Keratinocyte (primary cell): Measurements from ENCODE around the gene CANT1. TPM values are rescaled to one million over a fixed set of nuclear protein-coding genes. Genes with fewer than 3 reads are reported as not detected.

Experiments used
- DNase-seq: peaks from one replicate; pipeline ENCODE4 v3.0.0-alpha.2; 2011; ENCODE audit warnings: low read depth, missing footprints, low spot score
- FAIRE-seq: peaks from 2 replicates; lab custom pipeline; 2011; peaks lifted over from hg19 to GRCh38; lab: Jason Lieb, UNC
- H2AFZ ChIP-seq: 2 replicates; pipeline ENCODE4 v1.6.0; 2012; ENCODE audit warnings: low read length, control low read depth, inconsistent platforms; ENCODE audit not compliant: control insufficient read depth
- H3K27ac ChIP-seq: 2 replicates; pipeline ENCODE4 v1.5.1; 2011; ENCODE audit warnings: low read length; ENCODE audit not compliant: control insufficient read depth, insufficient read depth
- H3K27me3 ChIP-seq: 3 replicates; pipeline ENCODE4 v1.6.0; 2011; ENCODE audit warnings: low read length; ENCODE audit not compliant: control insufficient read depth, insufficient read depth; ENCODE audit errors: extremely low read depth
- H3K36me3 ChIP-seq, 2 experiments: 2 replicates in 1 of 2; 3 replicates in 1 of 2; pipeline ENCODE4 v1.5.1; 2011; ENCODE audit warnings: low read length in 2 of 2, mild to moderate bottlenecking in 1 of 2; ENCODE audit not compliant: control insufficient read depth in 2 of 2, insufficient read depth in 2 of 2; ENCODE audit errors: extremely low read depth in 1 of 2
- H3K4me1 ChIP-seq: 3 replicates; pipeline ENCODE4 v1.5.1; 2011; ENCODE audit warnings: low read length; ENCODE audit not compliant: control insufficient read depth, insufficient read depth; ENCODE audit errors: extremely low read depth
- H3K4me2 ChIP-seq: 3 replicates; pipeline ENCODE4 v1.6.0; 2011; ENCODE audit warnings: low read depth, low read length; ENCODE audit not compliant: control insufficient read depth, insufficient read depth; ENCODE audit errors: extremely low read depth
- H3K4me3 ChIP-seq, 3 experiments: fragments of 200-600 bp in 1 of 3; sonication (generic) in 1 of 3; 2 replicates in 2 of 3; 3 replicates in 1 of 3; pipeline ENCODE4 v1.5.1; 2011 to 2016; ENCODE audit warnings: low read length in 3 of 3, mild to moderate bottlenecking in 3 of 3, control low read depth in 2 of 3, inconsistent platforms in 1 of 3, low read depth in 1 of 3, mixed read lengths in 1 of 3, mixed run types in 1 of 3, moderate library complexity in 1 of 3; ENCODE audit not compliant: control insufficient read depth in 2 of 3, insufficient read depth in 2 of 3; ENCODE audit errors: extremely low read depth in 1 of 3
- H3K79me2 ChIP-seq: 2 replicates; pipeline ENCODE4 v1.6.0; 2012; ENCODE audit warnings: low read length; ENCODE audit not compliant: control insufficient read depth, insufficient read depth
- H3K9ac ChIP-seq: 3 replicates; pipeline ENCODE4 v1.6.0; 2011; ENCODE audit warnings: low read length; ENCODE audit not compliant: control insufficient read depth, insufficient read depth; ENCODE audit errors: extremely low read depth
- H3K9me1 ChIP-seq: 3 replicates; pipeline ENCODE4 v1.6.0; 2011; ENCODE audit warnings: low read length; ENCODE audit not compliant: control insufficient read depth, insufficient read depth; ENCODE audit errors: extremely low read depth
- H3K9me3 ChIP-seq: 2 replicates; pipeline ENCODE4 v1.5.1; 2012; ENCODE audit warnings: low read depth, low read length; ENCODE audit not compliant: control insufficient read depth
- H4K20me1 ChIP-seq: 3 replicates; pipeline ENCODE4 v1.6.0; 2011; ENCODE audit warnings: low read length; ENCODE audit not compliant: control insufficient read depth, insufficient read depth; ENCODE audit errors: extremely low read depth
- CTCF ChIP-seq, 3 experiments: IDR thresholded peaks in 1 of 3; conservative IDR thresholded peaks in 1 of 3; optimal IDR thresholded peaks in 1 of 3; 2 replicates in 2 of 3; 3 replicates in 1 of 3; pipeline versions ENCODE3 to v1.5.1; 2011; ENCODE audit warnings: low read length in 3 of 3, mild to moderate bottlenecking in 3 of 3, moderate library complexity in 2 of 3, control low read depth in 1 of 3, inconsistent platforms in 1 of 3; ENCODE audit not compliant: insufficient read depth in 2 of 3; ENCODE audit errors: extremely low read depth in 1 of 3
- EZH2 ChIP-seq: IDR thresholded peaks from one replicate; pipeline ENCODE4 v1.6.1; 2012; ENCODE audit warnings: inconsistent platforms, mild to moderate bottlenecking, low read length, moderate library complexity
- dilution Hi-C: fragments of 300-500 bp; cut with MboI; formaldehyde crosslinking; loops from one replicate; pipeline ENCODE4 v1.7.0; 2020; ENCODE audit warnings: low sequenced_read_pairs; ENCODE audit not compliant: extremely low pct_ligation_motif_present
- polyA plus RNA-seq, 5 experiments: library from polyadenylated mRNA; depleted of rRNA in 3 of 5; stranded (reverse) in 3 of 5; stranded (forward) in 1 of 5; unstranded in 1 of 5; fragments of >200 nt; gene quantifications; 1 replicate in 1 of 5; 2 replicates in 3 of 5; 3 replicates in 1 of 5; pipeline versions ENCODE4 v1.2.1 to v1.2.3, GENCODE V29; 2011 to 2012; ENCODE audit warnings: missing spikeins in 2 of 5, low read depth in 1 of 5, low replicate concordance in 1 of 5

CANT1 gene
- polyA plus RNA-seq, 1 donor (not counting 4 experiments of a cell fraction or from before 2014, with no cell fraction given) = 53.2 TPM

- H4K20me1 ChIP-seq = peaks cover 2% of the 10 kb centered on the region
- H3K4me1 ChIP-seq = peaks cover 27% of the 10 kb centered on the region
- no peak overlapping the region for H3K4me3 ChIP-seq
- dilution Hi-C loops = no loop called here
- H3K9me3 ChIP-seq = no peaks in the 10 kb centered on the region
- H3K36me3 ChIP-seq = peaks cover 0 to 11% of the 10 kb centered on the region in 2 experiments
- no peak overlapping the region for H3K27ac ChIP-seq
- no peak overlapping the region for H2AFZ ChIP-seq
- DNase-seq (no peak), FAIRE-seq (no peak)
- H3K9me1 ChIP-seq = no peaks in the 10 kb centered on the region
- TF ChIP-seq EZH2 (no peak), CTCF (optimal IDR thresholded peaks at IDR 0.05 in 1 of 3, IDR thresholded peaks at IDR 0.05 in 1 of 3, conservative IDR thresholded peaks at IDR 0.05 in 1 of 3; ENCODE audit: extremely low read depth in 1 of 3, insufficient read depth in 2 of 3, low read length in 3 of 3) (no peak)
- H3K79me2 ChIP-seq = peaks cover 2% of the 10 kb centered on the region
- no peaks in the 10 kb centered on the region for H3K27me3 ChIP-seq
- no peak overlapping the region for H3K4me2 ChIP-seq
- no peak overlapping the region for H3K9ac ChIP-seq
Observed at GRCh38 chr17:78972507-78973105, 37.0 kb downstream of the CANT1 start.

GRCh38 chr17:78971756-78972506 lies 37.6 kb downstream of the CANT1 start:
- H3K4me1 ChIP-seq = peaks cover 20% of the 10 kb centered on the region
- H3K79me2 ChIP-seq = no peaks in the 10 kb centered on the region
- no peak overlapping the region for H2AFZ ChIP-seq
- no peak for DNase-seq
- H3K9ac ChIP-seq = no peak overlapping the region
- H3K27ac ChIP-seq = no peak overlapping the region
- H3K4me3 ChIP-seq = no peak overlapping the region
- H4K20me1 ChIP-seq = peaks cover 2% of the 10 kb centered on the region
- H3K4me2 ChIP-seq = no peak overlapping the region
- H3K27me3 ChIP-seq = no peaks in the 10 kb centered on the region
- peaks cover 0 to 10% of the 10 kb centered on the region in 2 experiments for H3K36me3 ChIP-seq
- no peaks in the 10 kb centered on the region for H3K9me3 ChIP-seq
- FAIRE-seq = no peak
- no peaks in the 10 kb centered on the region for H3K9me1 ChIP-seq
- TF ChIP-seq EZH2 (no peak), CTCF (optimal IDR thresholded peaks at IDR 0.05 in 1 of 3, IDR thresholded peaks at IDR 0.05 in 1 of 3, conservative IDR thresholded peaks at IDR 0.05 in 1 of 3; ENCODE audit: extremely low read depth in 1 of 3, insufficient read depth in 2 of 3, low read length in 3 of 3) (no peak)
- dilution Hi-C loops = no loop called here
